Measurements from ENCODE around the gene GPR83.
"Not testable (repeated sequence)": the region's sequence is repeated elsewhere in the genome, so short reads cannot be mapped to it uniquely, and the experiment has no call there.

GPR83 gene

GRCh38 chr11:94400839-94401772 lies at the start of gene GPR83:
GPR83 (minus strand) TSS chr11:94401419; CDS start chr11:94401247, 172 bp downstream.
- no peak for DNase-seq

- no peak for DNase-seq
These were observed 48.8 kb upstream of the GPR83 start for GRCh38 chr11:94450048-94450447.

- DNase-seq = no peak
These were observed 48.2 kb upstream of the GPR83 start for GRCh38 chr11:94449437-94449836.

GRCh38 chr11:94449029-94449428 lies 47.8 kb upstream of the GPR83 start:
- DNase-seq = no peak

- no peak for DNase-seq
These were observed 45.9 kb upstream of the GPR83 start for GRCh38 chr11:94447149-94447548.

- no peak for DNase-seq
These were observed 44.4 kb upstream of the GPR83 start for GRCh38 chr11:94445641-94446040.

GRCh38 chr11:94433049-94433448 lies 31.8 kb upstream of the GPR83 start:
- DNase-seq = no peak

- no peak for DNase-seq
These were observed 23.4 kb upstream of the GPR83 start for GRCh38 chr11:94424662-94425061.

- no peak for DNase-seq
These were observed 22.8 kb upstream of the GPR83 start for GRCh38 chr11:94424011-94424410.

- no peak for DNase-seq
These were observed 22.3 kb upstream of the GPR83 start for GRCh38 chr11:94423507-94423906.

GRCh38 chr11:94418123-94418765 lies 17.0 kb upstream of the GPR83 start:
- no peak for DNase-seq

- no peak for DNase-seq
These were observed 16.3 kb upstream of the GPR83 start for GRCh38 chr11:94417386-94417987.

GRCh38 chr11:94405062-94405833 lies 4.0 kb upstream of the GPR83 start:
- DNase-seq = no peak

- DNase-seq = no peak
These were observed 1.1 kb upstream of the GPR83 start for GRCh38 chr11:94402355-94402754.

GRCh38 chr11:94401773-94402265 lies 600 bp upstream of the GPR83 start:
- DNase-seq = no peak

GRCh38 chr11:94400457-94400838 lies 771 bp downstream of the GPR83 start:
- DNase-seq = no peak

- DNase-seq = no peak
These were observed 1.2 kb downstream of the GPR83 start for GRCh38 chr11:94400050-94400449.

GRCh38 chr11:94398101-94398500 lies 3.1 kb downstream of the GPR83 start:
- no peak for DNase-seq

- DNase-seq = no peak
These were observed 4.9 kb downstream of the GPR83 start for GRCh38 chr11:94396282-94396681.

GRCh38 chr11:94391937-94392336 lies 9.3 kb downstream of the GPR83 start:
- not testable (repeated sequence) for DNase-seq

GRCh38 chr11:94379613-94380012 lies 21.6 kb downstream of the GPR83 start:
- no peak for DNase-seq

- no peak for DNase-seq
These were observed 24.4 kb downstream of the GPR83 start for GRCh38 chr11:94376841-94377240.

GRCh38 chr11:94370576-94370975 lies 30.6 kb downstream of the GPR83 start:
- DNase-seq = not testable (repeated sequence)

Data from stimulated activated CD4-positive, alpha-beta T cell treated with anti-CD3 and anti-CD28 coated beads, Interleukin-1b, Interleukin-23, amount 100 ng/mL, for 48 hours (primary cell).